ENCODE data around the gene NPHP4. TPM values are rescaled to one million over a fixed set of nuclear protein-coding genes. Genes with fewer than 3 reads are reported as not detected.
"Not testable (repeated sequence)": the region's sequence is repeated elsewhere in the genome, so short reads cannot be mapped to it uniquely, and the experiment has no call there.

Gene NPHP4
- total RNA-seq, 1 experiment from 2014 or later = 5.3 TPM

GRCh38 chr1:6024376-6024775 lies 32.2 kb upstream of the NPHP4 start:
- DNase-seq (ENCODE audit: low read depth) = no peak

GRCh38 chr1:6023346-6023745 lies 31.1 kb upstream of the NPHP4 start:
- no peak for DNase-seq (ENCODE audit: low read depth)

GRCh38 chr1:6022193-6022592 lies 30.0 kb upstream of the NPHP4 start:
- DNase-seq (ENCODE audit: low read depth) = no peak

- no peak for DNase-seq (ENCODE audit: low read depth)
Measured at GRCh38 chr1:6019166-6019845, 27.1 kb upstream of the NPHP4 start.

- DNase-seq (ENCODE audit: low read depth) = not testable (repeated sequence)
Measured at GRCh38 chr1:6017654-6018053, 25.4 kb upstream of the NPHP4 start.

GRCh38 chr1:6016191-6016865 lies 24.1 kb upstream of the NPHP4 start:
- peak; percentile 74 for DNase-seq (ENCODE audit: low read depth)

- no peak for DNase-seq (ENCODE audit: low read depth)
Measured at GRCh38 chr1:6014130-6014999, 22.1 kb upstream of the NPHP4 start.

- DNase-seq (ENCODE audit: low read depth) = no peak
Measured at GRCh38 chr1:6013491-6013890, 21.3 kb upstream of the NPHP4 start.

GRCh38 chr1:6012529-6013318 lies 20.5 kb upstream of the NPHP4 start:
- DNase-seq (ENCODE audit: low read depth) = no peak

GRCh38 chr1:6011946-6012258 lies 19.7 kb upstream of the NPHP4 start:
- no peak for DNase-seq (ENCODE audit: low read depth)

GRCh38 chr1:6011161-6011945 lies 19.1 kb upstream of the NPHP4 start:
- DNase-seq (ENCODE audit: low read depth) = no peak

- no peak for DNase-seq (ENCODE audit: low read depth)
Measured at GRCh38 chr1:6010554-6010953, 18.3 kb upstream of the NPHP4 start.

GRCh38 chr1:6009120-6010040 lies 17.2 kb upstream of the NPHP4 start:
- DNase-seq (ENCODE audit: low read depth) = no peak

- no peak for DNase-seq (ENCODE audit: low read depth)
Measured at GRCh38 chr1:6008696-6009095, 16.5 kb upstream of the NPHP4 start.

- no peak for DNase-seq (ENCODE audit: low read depth)
Measured at GRCh38 chr1:6008084-6008415, 15.8 kb upstream of the NPHP4 start.

GRCh38 chr1:6007318-6008083 lies 15.3 kb upstream of the NPHP4 start:
- DNase-seq (ENCODE audit: low read depth) = peak; percentile 80

- DNase-seq (ENCODE audit: low read depth) = no peak
Measured at GRCh38 chr1:6006882-6007281, 14.7 kb upstream of the NPHP4 start.

- DNase-seq (ENCODE audit: low read depth) = no peak
Measured at GRCh38 chr1:6005276-6005917, 13.2 kb upstream of the NPHP4 start.
